ENCODE results near the gene PHACTR2. TPM values are rescaled to one million over a fixed set of nuclear protein-coding genes. Genes with fewer than 3 reads are reported as not detected.
"Not testable (repeated sequence)": the region's sequence is repeated elsewhere in the genome, so short reads cannot be mapped to it uniquely, and the experiment has no call there.

Gene PHACTR2
- total and polyA plus RNA-seq, 7 donors: 4.2 to 51.9 (median 17.6) TPM

GRCh38 chr6:143664171-143664570 lies 13.6 kb upstream of the PHACTR2 start:
- no peaks in the 10 kb centered on the region for H3K27me3 ChIP-seq

GRCh38 chr6:143666007-143666406 lies 11.8 kb upstream of the PHACTR2 start:
- 98% methylated on average over 1 of the region's 1 CpG for WGBS, 2 donors
- H3K27ac ChIP-seq; H3K9me3 ChIP-seq; H3K4me1 ChIP-seq; intact Hi-C loops (cut with DNase I); H3K4me3 ChIP-seq; H3K36me3 ChIP-seq; DNase-seq; H3K27me3 ChIP-seq: not testable (repeated sequence)

More at GRCh38 chr6:143664171-143664570, 13.6 kb upstream of the PHACTR2 start:
- DNase-seq: no peak
- intact Hi-C loops (cut with DNase I): no loop called here
- Histone ChIP-seq H3K9me3 (peaks cover 0 to 4% (median 2%) of the 10 kb centered on the region in 4 donors), H3K4me3 (no peak overlapping the region), H3K4me1 (no peaks in the 10 kb centered on the region), H3K27ac (no peak overlapping the region), H3K36me3 (no peaks in the 10 kb centered on the region)
- TF ChIP-seq POLR2AphosphoS5 (IDR thresholded peaks at IDR 0.05) (no peak), EP300 (IDR thresholded peaks at IDR 0.05) (no peak), CTCF (IDR thresholded peaks at IDR 0.05) (no peak), POLR2A (IDR thresholded peaks at IDR 0.05) (no peak)

DNA sequence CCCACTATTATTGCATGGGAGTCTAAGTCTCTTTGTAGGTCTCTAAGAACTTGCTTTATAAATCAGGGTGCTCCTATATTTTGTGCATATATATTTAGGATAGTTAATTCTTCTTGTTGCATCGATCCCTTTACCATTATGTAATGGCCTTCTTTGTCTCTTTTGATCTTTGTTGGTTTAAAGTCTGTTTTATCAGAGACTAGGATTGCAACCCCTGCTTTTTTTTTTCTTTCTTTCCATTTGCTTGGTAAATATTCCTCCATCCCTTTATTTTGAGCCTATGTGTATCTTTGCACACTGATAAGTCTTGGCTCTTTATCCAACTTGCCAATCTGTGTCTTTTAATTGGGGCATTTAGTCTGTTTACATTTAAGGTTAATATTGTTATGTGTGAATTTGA lies 8.3 kb upstream of the PHACTR2 start:
- H3K4me1 ChIP-seq; H3K36me3 ChIP-seq; H3K4me3 ChIP-seq; H3K27me3 ChIP-seq; H3K9me3 ChIP-seq; intact Hi-C loops (cut with DNase I); H3K27ac ChIP-seq; DNase-seq: not testable (repeated sequence)
- WGBS, 2 donors: 46 to 88% methylated on average over 1 of the region's 1 CpG

- no peaks in the 10 kb centered on the region for H3K36me3 ChIP-seq
- H3K4me1 ChIP-seq: peaks cover 0 to 8% (median 2%) of the 10 kb centered on the region in 4 donors
- WGBS, 2 donors: 11 to 59% methylated on average over 4 of the region's 4 CpGs
- no peak overlapping the region for H3K4me3 ChIP-seq
- H3K27ac ChIP-seq: peak overlapping the region in 1 of 4 donors; percentile 13
- intact Hi-C loops (cut with DNase I): no loop called here
- H3K27me3 ChIP-seq: no peaks in the 10 kb centered on the region
- TF ChIP-seq POLR2A (IDR thresholded peaks at IDR 0.05) (no peak), POLR2AphosphoS5 (IDR thresholded peaks at IDR 0.05) (no peak), EP300 (IDR thresholded peaks at IDR 0.05) (no peak), CTCF (IDR thresholded peaks at IDR 0.05) (no peak)
- H3K9me3 ChIP-seq: no peaks in the 10 kb centered on the region
- no peak for DNase-seq
These were observed 4.1 kb upstream of the PHACTR2 start for GRCh38 chr6:143673669-143674068.

- Histone ChIP-seq H3K4me3 (no peak overlapping the region), H3K9me3 (no peaks in the 10 kb centered on the region), H3K36me3 (no peaks in the 10 kb centered on the region), H3K27ac (peak overlapping the region in 2 of 4 donors; percentile 9 to 95), H3K27me3 (no peaks in the 10 kb centered on the region), H3K4me1 (peaks cover 0 to 15% (median 2%) of the 10 kb centered on the region in 4 donors)
- no peak for DNase-seq
- TF ChIP-seq EP300 (IDR thresholded peaks at IDR 0.05) (no peak), CTCF (IDR thresholded peaks at IDR 0.05) (no peak), POLR2AphosphoS5 (IDR thresholded peaks at IDR 0.05) (no peak), POLR2A (IDR thresholded peaks at IDR 0.05) (no peak)
- intact Hi-C loops (cut with DNase I): loop anchor here (5.0 kb wide), 2 partner anchors 68 to 98 kb away; no protein-coding TSS in a partner anchor
- 85 to 88% methylated on average over 3 of the region's 3 CpGs for WGBS, 2 donors
These were observed 3.0 kb upstream of the PHACTR2 start for GRCh38 chr6:143674483-143675381.
